Fibroblast of pulmonary artery (primary cell): Measurements from ENCODE around the gene UNC13D.

ENCODE experiments used
- DNase-seq: peaks from one replicate; pipeline ENCODE4 v3.0.0-alpha.2; 2010; ENCODE audit warnings: low read depth
- H3K4me3 ChIP-seq: replicated peaks from 2 replicates; pipeline ENCODE4 v1.5.1; 2011; ENCODE audit warnings: low read depth, mild to moderate bottlenecking, control low read depth, low read length, moderate library complexity
- TF ChIP-seq, protein P1 (sequence below): IDR thresholded peaks from 2 replicates; pipeline ENCODE4 v1.5.1; 2011; ENCODE audit warnings: mild to moderate bottlenecking, control low read depth, low read length, inconsistent platforms; ENCODE audit errors: missing control alignments

Gene UNC13D

GRCh38 chr17:75803883-75804282 is 40.3 kb downstream of the UNC13D start:
- TF ChIP-seq, protein P1, sequence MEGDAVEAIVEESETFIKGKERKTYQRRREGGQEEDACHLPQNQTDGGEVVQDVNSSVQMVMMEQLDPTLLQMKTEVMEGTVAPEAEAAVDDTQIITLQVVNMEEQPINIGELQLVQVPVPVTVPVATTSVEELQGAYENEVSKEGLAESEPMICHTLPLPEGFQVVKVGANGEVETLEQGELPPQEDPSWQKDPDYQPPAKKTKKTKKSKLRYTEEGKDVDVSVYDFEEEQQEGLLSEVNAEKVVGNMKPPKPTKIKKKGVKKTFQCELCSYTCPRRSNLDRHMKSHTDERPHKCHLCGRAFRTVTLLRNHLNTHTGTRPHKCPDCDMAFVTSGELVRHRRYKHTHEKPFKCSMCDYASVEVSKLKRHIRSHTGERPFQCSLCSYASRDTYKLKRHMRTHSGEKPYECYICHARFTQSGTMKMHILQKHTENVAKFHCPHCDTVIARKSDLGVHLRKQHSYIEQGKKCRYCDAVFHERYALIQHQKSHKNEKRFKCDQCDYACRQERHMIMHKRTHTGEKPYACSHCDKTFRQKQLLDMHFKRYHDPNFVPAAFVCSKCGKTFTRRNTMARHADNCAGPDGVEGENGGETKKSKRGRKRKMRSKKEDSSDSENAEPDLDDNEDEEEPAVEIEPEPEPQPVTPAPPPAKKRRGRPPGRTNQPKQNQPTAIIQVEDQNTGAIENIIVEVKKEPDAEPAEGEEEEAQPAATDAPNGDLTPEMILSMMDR: no peak
- DNase-seq: no peak
- H3K4me3 ChIP-seq: no peak overlapping the region

GRCh38 chr17:75799402-75799801 is 44.8 kb downstream of the UNC13D start:
- no peak overlapping the region for H3K4me3 ChIP-seq
- TF ChIP-seq, protein P1: no peak
- DNase-seq: no peak

GRCh38 chr17:75795820-75796607 is 48.2 kb downstream of the UNC13D start:
- no peak for DNase-seq
- H3K4me3 ChIP-seq: no peak overlapping the region
- TF ChIP-seq, protein P1: no peak

DNA sequence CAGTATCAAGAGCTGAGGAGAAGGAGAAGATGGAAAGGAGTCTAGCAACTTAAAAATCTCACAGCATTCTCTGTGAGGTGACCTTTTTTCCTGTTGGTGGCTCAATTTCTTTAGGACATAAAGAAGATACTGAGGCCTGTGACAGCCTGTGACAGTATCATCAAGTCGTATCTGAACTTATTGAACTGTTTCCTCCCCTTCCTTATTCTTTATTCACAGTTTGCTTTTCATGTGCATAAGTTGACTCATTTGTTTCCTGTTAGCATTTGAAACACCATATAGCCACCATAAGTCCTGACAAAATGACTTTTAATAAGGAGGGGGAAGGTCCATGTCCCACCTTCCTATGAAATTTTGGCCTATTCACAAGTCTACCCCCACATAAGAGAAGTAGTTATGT is 50.7 kb downstream of the UNC13D start:
- no peak for DNase-seq
- TF ChIP-seq, protein P1: no peak
- no peak overlapping the region for H3K4me3 ChIP-seq

DNA sequence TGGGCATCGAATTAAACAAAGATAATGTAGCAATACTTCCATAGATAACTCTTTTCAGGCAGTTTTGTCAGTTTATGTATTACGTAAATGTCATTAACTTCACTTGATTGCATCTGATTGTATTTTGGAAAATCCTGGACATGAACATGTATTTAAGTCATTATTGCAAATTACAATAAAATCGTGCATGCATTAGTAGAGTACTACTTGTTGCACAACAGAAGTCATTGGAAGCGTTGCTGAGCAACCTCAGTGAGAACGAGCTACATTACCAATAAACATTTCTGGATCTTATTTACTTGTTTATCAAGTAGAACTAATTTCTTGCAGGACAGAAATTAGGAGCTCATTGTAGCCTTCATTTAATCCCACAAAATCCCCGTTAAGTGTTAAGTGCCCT is 53.0 kb downstream of the UNC13D start:
- DNase-seq: no peak
- TF ChIP-seq, protein P1: no peak
- no peak overlapping the region for H3K4me3 ChIP-seq

GRCh38 chr17:75785016-75785890 is 59.0 kb downstream of the UNC13D start:
- peak overlapping the region; percentile 72 for H3K4me3 ChIP-seq
- peak; percentile 95 for DNase-seq
- TF ChIP-seq, protein P1: no peak
